GM12864 (cell line): ENCODE measurements around the gene SERPINA5.
"Not testable (repeated sequence)": the region's sequence is repeated elsewhere in the genome, so short reads cannot be mapped to it uniquely, and the experiment has no call there.

Experiments
- DNase-seq: peaks from one replicate; pipeline ENCODE4 v3.0.0-alpha.2; 2011; ENCODE audit warnings: low read depth
- H3K4me3 ChIP-seq: 2 replicates; pipeline ENCODE4 v1.5.1; 2011; ENCODE audit warnings: mild to moderate bottlenecking, low read depth, low read length, control low read depth
- TF ChIP-seq, protein P1 (sequence below): IDR thresholded peaks from 2 replicates; pipeline ENCODE4 v1.5.1; 2011; ENCODE audit warnings: low read depth, mild to moderate bottlenecking, moderate library complexity, low read length, control low read depth, inconsistent platforms; ENCODE audit errors: missing control alignments

Gene SERPINA5

DNA sequence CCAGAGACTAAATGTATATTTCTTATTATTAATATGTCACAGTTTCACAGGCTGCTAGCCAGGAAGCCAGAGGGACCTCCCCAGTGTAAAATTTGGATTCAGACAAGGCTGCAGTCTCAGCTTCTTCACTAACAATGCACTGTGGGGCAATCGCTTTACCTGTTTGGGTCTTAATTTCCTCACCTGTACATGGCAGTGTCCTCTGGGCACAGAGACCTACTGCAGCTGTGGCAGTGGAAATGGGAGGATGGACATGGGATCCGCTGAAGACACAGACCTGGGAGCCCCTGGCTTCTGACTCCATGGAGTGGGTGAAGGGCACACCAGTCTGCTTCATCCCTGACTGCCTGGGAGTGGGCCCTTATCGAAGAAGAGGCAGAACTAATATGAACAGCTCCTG is 6.9 kb upstream of the SERPINA5 start:
- TF ChIP-seq, protein P1, sequence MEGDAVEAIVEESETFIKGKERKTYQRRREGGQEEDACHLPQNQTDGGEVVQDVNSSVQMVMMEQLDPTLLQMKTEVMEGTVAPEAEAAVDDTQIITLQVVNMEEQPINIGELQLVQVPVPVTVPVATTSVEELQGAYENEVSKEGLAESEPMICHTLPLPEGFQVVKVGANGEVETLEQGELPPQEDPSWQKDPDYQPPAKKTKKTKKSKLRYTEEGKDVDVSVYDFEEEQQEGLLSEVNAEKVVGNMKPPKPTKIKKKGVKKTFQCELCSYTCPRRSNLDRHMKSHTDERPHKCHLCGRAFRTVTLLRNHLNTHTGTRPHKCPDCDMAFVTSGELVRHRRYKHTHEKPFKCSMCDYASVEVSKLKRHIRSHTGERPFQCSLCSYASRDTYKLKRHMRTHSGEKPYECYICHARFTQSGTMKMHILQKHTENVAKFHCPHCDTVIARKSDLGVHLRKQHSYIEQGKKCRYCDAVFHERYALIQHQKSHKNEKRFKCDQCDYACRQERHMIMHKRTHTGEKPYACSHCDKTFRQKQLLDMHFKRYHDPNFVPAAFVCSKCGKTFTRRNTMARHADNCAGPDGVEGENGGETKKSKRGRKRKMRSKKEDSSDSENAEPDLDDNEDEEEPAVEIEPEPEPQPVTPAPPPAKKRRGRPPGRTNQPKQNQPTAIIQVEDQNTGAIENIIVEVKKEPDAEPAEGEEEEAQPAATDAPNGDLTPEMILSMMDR = no peak
- no peak for DNase-seq
- H3K4me3 ChIP-seq = no peak overlapping the region

DNA sequence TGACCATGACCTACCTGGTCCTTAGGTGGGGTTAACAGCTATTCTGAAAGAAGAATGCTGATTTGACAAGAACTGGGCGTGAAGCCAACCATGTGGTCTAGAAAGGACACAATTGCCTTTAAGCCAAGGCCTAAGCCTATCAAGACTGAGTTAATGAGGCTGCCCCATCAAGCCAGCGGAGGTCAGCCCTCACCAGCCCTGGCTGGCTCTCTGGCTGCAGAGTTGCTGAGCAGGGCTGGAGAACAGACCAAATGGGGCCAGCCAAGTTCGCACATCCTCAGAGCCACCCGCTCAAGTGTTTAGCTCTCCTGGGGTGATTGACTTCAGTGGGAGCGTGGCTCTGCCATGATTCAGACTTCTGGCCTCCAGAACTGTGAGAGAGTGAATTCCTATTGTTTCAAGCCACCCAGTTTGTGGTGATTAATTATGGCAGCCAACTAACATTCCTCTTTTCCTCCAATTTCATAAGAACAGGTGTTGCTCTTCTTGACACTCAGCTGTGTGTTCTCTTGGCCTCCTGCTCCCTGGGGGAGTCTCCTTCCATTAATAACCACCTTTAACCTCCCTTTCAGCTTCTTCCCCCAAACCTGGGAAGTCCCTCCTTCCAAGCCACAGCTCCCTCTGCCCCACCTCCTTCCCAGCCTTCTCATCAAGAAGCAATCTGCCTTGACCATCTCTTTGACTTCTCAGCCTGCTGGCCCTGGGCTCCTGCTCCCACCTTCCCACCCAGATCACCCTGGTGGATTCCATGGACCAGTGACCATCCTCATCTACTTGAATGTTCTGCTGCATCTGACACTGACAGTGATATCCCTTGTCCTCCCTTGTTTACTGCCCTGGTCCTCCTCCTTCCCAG is 5.3 kb upstream of the SERPINA5 start:
- DNase-seq = no peak
- TF ChIP-seq, protein P1 = no peak
- no peak overlapping the region for H3K4me3 ChIP-seq

DNA sequence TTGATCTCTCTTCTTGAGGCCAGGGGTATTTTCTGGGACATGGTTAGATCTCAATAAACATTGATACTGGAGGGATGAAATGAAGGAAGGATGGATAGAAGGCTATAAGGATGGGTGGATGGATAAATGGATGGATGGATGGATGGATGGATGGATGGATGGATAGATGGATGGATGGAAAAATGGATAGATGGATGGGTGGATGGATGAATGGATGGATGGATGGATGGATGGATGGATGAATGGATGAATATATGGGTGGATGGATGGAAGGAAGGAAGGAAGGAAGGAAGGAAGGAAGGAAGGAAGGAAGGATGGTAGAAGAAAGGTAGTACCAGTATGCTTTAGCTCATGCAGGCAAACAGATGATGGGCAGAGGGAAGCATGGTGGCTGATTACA is 3.8 kb upstream of the SERPINA5 start:
- not testable (repeated sequence) for DNase-seq, H3K4me3 ChIP-seq

DNA sequence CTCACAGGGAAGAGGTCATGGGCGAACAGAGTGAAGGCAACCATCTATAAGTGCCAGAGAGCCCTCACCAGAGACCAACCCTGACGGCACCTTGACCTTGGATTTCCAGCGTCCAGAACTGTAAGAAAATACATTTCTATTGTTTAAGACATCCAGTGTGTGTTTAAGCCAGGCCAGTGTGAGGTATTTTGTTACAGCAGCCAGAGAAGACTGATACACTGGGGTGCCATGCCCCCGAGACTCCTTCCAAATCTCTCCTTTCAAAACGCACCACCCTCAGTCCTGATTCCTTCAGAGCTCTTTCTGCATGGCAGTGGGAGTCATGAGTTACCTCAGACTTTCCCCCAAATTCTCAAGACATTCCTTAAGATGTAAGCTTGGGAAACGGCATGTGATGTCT is 2.5 kb upstream of the SERPINA5 start:
- TF ChIP-seq, protein P1 = no peak
- no peak for DNase-seq
- H3K4me3 ChIP-seq = no peak overlapping the region

DNA sequence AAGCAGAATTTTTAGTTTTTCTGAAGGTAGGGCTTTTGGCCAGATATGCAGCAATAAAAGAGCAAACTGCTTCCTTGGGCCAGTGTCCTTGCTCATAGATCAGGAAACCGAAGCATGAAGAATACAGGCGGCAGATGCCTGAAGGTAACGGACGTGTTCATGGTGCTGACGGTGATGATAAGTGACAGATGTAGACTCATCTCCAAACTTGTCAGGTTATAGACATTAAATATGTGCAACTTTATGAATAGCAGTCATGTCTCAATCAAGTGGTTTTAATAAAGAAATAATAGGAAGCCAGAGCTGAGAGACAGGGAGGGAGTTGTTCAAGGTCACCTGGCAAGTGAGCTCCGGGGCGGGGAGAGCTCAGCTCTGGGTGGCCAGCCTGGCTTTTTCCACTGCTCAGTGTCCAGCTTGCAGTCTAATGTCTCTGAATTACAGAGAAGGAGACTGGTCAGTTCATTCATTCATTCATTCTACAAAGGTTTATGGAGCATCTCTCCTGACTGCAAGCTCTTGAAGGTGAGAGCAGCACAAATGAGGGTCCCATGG is 1.0 kb downstream of the SERPINA5 start:
- TF ChIP-seq, protein P1 = no peak
- DNase-seq = no peak
- no peak overlapping the region for H3K4me3 ChIP-seq

DNA sequence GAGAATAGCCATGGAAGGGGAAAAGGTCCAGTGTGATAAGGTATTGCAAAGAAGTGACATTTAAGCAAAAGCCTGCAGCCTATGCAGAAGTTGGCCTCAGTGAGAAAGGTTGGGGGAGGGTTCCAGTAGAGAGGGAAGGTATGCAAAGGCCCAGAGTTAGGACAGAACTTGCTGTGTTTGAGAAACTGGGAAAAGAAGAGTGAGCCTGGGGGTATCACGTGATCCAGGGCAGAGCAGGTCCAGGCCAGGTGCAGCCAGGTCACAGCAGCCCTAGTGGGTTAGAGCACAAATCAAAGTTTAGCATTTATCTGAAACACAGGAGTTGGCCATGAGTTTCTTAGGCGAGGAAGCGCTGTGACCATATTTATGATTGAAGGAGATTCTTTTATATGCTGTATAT is 1.6 kb downstream of the SERPINA5 start:
- H3K4me3 ChIP-seq = no peak overlapping the region
- TF ChIP-seq, protein P1 = no peak
- DNase-seq = no peak

DNA sequence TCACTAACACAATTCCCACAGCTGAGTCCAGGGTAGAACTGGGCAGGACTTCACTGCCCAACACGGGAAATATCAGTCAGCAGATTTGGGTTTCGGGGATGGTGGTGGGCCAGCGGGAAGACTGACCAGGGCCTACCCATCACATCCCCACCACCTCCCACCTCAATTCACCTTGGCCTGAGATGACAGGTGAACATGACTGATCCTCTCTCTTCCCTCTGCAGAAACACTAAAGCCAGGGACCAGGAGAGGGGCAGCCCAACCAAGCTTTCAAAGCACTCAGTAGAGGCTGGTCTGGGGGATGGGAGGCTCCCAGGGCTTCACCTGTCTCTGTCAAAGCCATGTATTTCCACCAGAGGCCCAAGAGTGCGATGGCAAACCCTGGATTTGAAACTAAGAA is 2.3 kb downstream of the SERPINA5 start:
- TF ChIP-seq, protein P1 = no peak
- DNase-seq = no peak
- H3K4me3 ChIP-seq = no peak overlapping the region
